Mucosa of descending colon (tissue), 3 donors: ENCODE results near the gene TJP1. TPM values are rescaled to one million over a fixed set of nuclear protein-coding genes. Genes with fewer than 3 reads are reported as not detected.

Source experiments
- ATAC-seq: fragments of 200-7000 bp; cut with Tn5 transposase; one replicate; pipeline ENCODE4 v1.9.1; 2020; ENCODE audit warnings: mild to moderate bottlenecking, moderate library complexity
- DNase-seq, 3 donors: peaks; one replicate each; pipeline ENCODE4 v3.0.0-alpha.2; 2020
- H3K36me3 ChIP-seq: fragments of 200-600 bp; one replicate; pipeline ENCODE4 v1.8.0; 2021; ENCODE audit warnings: low read depth, mild to moderate bottlenecking
- H3K4me1 ChIP-seq: fragments of 200-600 bp; one replicate; pipeline ENCODE4 v1.8.0; 2021; ENCODE audit warnings: low read depth, mild to moderate bottlenecking
- H3K4me3 ChIP-seq: fragments of 200-600 bp; one replicate; pipeline ENCODE4 v1.8.0; 2021; ENCODE audit warnings: mild to moderate bottlenecking
- H3K9me3 ChIP-seq: fragments of 200-600 bp; one replicate; pipeline ENCODE4 v1.8.0; 2021; ENCODE audit warnings: mild to moderate bottlenecking
- intact Hi-C, 2 donors: fragments of 100-400 bp; cut with DNase I in 1 of 2; cut with micrococcal nuclease in 1 of 2; formaldehyde crosslinking; loops; one replicate each; pipeline versions ENCODE4 v1.11.0 to v1.11.1; 2022; cut with DNase I, micrococcal nuclease
- total RNA-seq, 3 donors: library from RNA; stranded (reverse); fragmentation: NEBNext Ultra II Directional in 2 of 3; extraction: Animal tissue kit (Norgen Biotek cat#: 25700) in 2 of 3; gene quantifications; one replicate each; pipeline versions ENCODE4 v1.2.1 to v1.2.4, GENCODE V29; 2021 to 2023
- TF ChIP-seq, protein P1 (sequence below): fragments of 200-600 bp; IDR thresholded peaks from one replicate; pipeline ENCODE4 v1.8.0; 2022; ENCODE audit warnings: antibody characterized with exemption, mild to moderate bottlenecking
- donor health status: DM: no; HTN: no; CAD: no; lungs with moderate emphysema.
- donor health status: DM: no; HTN: no; CAD: no.
- donor health status: DM: no; HTN: yes; CAD: no.

The TJP1 gene
- total RNA-seq, 3 donors from 2014 or later, result 78.8 to 129 (median 86.9) TPM

- no peak for ATAC-seq
- H3K9me3 ChIP-seq, result no peaks in the 10 kb centered on the region
- intact Hi-C loops, result no loop called here
- no peak for DNase-seq
- TF ChIP-seq, protein P1, sequence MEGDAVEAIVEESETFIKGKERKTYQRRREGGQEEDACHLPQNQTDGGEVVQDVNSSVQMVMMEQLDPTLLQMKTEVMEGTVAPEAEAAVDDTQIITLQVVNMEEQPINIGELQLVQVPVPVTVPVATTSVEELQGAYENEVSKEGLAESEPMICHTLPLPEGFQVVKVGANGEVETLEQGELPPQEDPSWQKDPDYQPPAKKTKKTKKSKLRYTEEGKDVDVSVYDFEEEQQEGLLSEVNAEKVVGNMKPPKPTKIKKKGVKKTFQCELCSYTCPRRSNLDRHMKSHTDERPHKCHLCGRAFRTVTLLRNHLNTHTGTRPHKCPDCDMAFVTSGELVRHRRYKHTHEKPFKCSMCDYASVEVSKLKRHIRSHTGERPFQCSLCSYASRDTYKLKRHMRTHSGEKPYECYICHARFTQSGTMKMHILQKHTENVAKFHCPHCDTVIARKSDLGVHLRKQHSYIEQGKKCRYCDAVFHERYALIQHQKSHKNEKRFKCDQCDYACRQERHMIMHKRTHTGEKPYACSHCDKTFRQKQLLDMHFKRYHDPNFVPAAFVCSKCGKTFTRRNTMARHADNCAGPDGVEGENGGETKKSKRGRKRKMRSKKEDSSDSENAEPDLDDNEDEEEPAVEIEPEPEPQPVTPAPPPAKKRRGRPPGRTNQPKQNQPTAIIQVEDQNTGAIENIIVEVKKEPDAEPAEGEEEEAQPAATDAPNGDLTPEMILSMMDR, result no peak
- H3K4me1 ChIP-seq, result no peaks in the 10 kb centered on the region
- no peaks in the 10 kb centered on the region for H3K36me3 ChIP-seq
- H3K4me3 ChIP-seq, result no peak overlapping the region
These were observed 42.2 kb upstream of the TJP1 start for GRCh38 chr15:29864501-29864900.

- intact Hi-C loops, result no loop called here
- no peaks in the 10 kb centered on the region for H3K36me3 ChIP-seq
- no peak overlapping the region for H3K4me3 ChIP-seq
- ATAC-seq, result no peak
- H3K9me3 ChIP-seq, result no peaks in the 10 kb centered on the region
- no peak for DNase-seq
- TF ChIP-seq, protein P1, result no peak
- H3K4me1 ChIP-seq, result no peaks in the 10 kb centered on the region
These were observed 41.2 kb upstream of the TJP1 start for GRCh38 chr15:29863438-29863837.

DNA sequence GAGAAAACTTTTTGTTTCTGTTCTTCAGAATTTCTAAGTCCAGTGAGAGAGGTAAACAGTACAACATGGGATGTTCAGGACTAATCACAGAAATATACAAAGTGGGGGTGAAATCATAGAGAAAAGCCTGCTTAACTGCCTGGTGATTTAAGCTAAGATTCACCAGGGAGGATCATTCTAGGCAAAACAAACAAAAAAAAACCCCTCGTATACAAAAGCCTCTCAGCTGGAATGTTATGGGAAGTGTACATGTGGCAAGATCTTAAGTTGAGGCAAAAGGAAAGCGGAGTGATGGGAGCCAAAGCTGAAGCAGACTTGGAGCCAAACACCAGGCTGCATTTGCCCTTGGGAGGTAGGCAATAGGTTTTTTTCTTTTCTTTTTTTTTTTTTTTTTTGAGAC lies 40.0 kb upstream of the TJP1 start:
- Histone ChIP-seq H3K9me3 (no peaks in the 10 kb centered on the region), H3K36me3 (no peaks in the 10 kb centered on the region), H3K4me1 (no peaks in the 10 kb centered on the region), H3K4me3 (no peak overlapping the region)
- ATAC-seq (no peak), DNase-seq (no peak)
- TF ChIP-seq, protein P1, result no peak
- intact Hi-C loops, result no loop called here

GRCh38 chr15:29860872-29861271 lies 38.6 kb upstream of the TJP1 start:
- intact Hi-C loops, result no loop called here
- no peak for ATAC-seq
- H3K36me3 ChIP-seq, result no peaks in the 10 kb centered on the region
- TF ChIP-seq, protein P1, result no peak
- H3K9me3 ChIP-seq, result no peaks in the 10 kb centered on the region
- no peaks in the 10 kb centered on the region for H3K4me1 ChIP-seq
- no peak overlapping the region for H3K4me3 ChIP-seq
- DNase-seq, result no peak

- H3K4me3 ChIP-seq, result no peak overlapping the region
- no peak for ATAC-seq
- TF ChIP-seq, protein P1, result no peak
- no peaks in the 10 kb centered on the region for H3K9me3 ChIP-seq
- H3K36me3 ChIP-seq, result no peaks in the 10 kb centered on the region
- no peaks in the 10 kb centered on the region for H3K4me1 ChIP-seq
- intact Hi-C loops, result no loop called here
- no peak for DNase-seq
These were observed 37.9 kb upstream of the TJP1 start for GRCh38 chr15:29859973-29860715.
